Mesenchymal stem cell (in vitro differentiated cells and primary cell): ENCODE measurements around the gene OR6K2.

Experiments
- DNase-seq: peaks from one replicate; pipeline ENCODE4 v3.0.0-alpha.2; 2013
- H2AFZ ChIP-seq: one replicate; pipeline ENCODE4 v1.6.1; 2013; ENCODE audit warnings: low read depth, mild to moderate bottlenecking, control low read depth, inconsistent platforms, low read length, moderate library complexity
- H2AK5ac ChIP-seq: 2 replicates; pipeline ENCODE4 v1.6.1; 2013; ENCODE audit warnings: low read length, moderate library complexity, mild to moderate bottlenecking, inconsistent platforms; ENCODE audit not compliant: severe bottlenecking
- H2BK120ac ChIP-seq: one replicate; pipeline ENCODE4 v1.6.1; 2013; ENCODE audit warnings: low read depth, mild to moderate bottlenecking, inconsistent platforms, low read length, moderate library complexity
- H2BK12ac ChIP-seq, 2 experiments: one replicate each; pipeline ENCODE4 v1.6.1; 2013; ENCODE audit warnings: inconsistent platforms in 2 of 2, low read length in 2 of 2, mild to moderate bottlenecking in 2 of 2, moderate library complexity in 2 of 2, control low read depth in 1 of 2
- H2BK15ac ChIP-seq: one replicate; pipeline ENCODE4 v1.6.1; 2013; ENCODE audit warnings: mild to moderate bottlenecking, low read depth, inconsistent platforms; ENCODE audit not compliant: poor library complexity, severe bottlenecking
- H2BK5ac ChIP-seq: 2 replicates; pipeline ENCODE4 v1.6.1; 2013; ENCODE audit warnings: low read depth, mild to moderate bottlenecking, low read length, control low read depth, inconsistent platforms; ENCODE audit not compliant: poor library complexity, severe bottlenecking
- H3K14ac ChIP-seq, 2 experiments: one replicate each; pipeline ENCODE4 v1.6.1; 2013; ENCODE audit warnings: inconsistent platforms in 2 of 2, low read length in 2 of 2, control low read depth in 1 of 2, mild to moderate bottlenecking in 1 of 2, moderate library complexity in 1 of 2
- H3K18ac ChIP-seq, 2 experiments: one replicate each; pipeline ENCODE4 v1.6.1; 2013; ENCODE audit warnings: inconsistent platforms in 2 of 2, low read length in 2 of 2, control low read depth in 1 of 2, low read depth in 1 of 2, mild to moderate bottlenecking in 1 of 2
- H3K23ac ChIP-seq, 2 experiments: one replicate each; pipeline ENCODE4 v1.6.1; 2013; ENCODE audit warnings: inconsistent platforms in 2 of 2, low read length in 2 of 2, mild to moderate bottlenecking in 2 of 2, moderate library complexity in 2 of 2, control low read depth in 1 of 2
- H3K27ac ChIP-seq: 2 replicates; pipeline ENCODE4 v1.5.1; 2013; ENCODE audit warnings: mild to moderate bottlenecking, moderate library complexity, low read length, control low read depth, inconsistent platforms; ENCODE audit not compliant: poor library complexity, severe bottlenecking
- H3K27me3 ChIP-seq, 2 experiments: 2 replicates each; pipeline versions ENCODE4 v1.6.1 to v1.7.0; 2013; ENCODE audit warnings: low read length in 2 of 2, mild to moderate bottlenecking in 2 of 2, moderate library complexity in 2 of 2, control low read depth in 1 of 2, inconsistent platforms in 1 of 2; ENCODE audit not compliant: control insufficient read depth in 1 of 2, insufficient read depth in 1 of 2
- H3K36me3 ChIP-seq, 2 experiments: 2 replicates each; pipeline versions ENCODE4 v1.6.1 to v1.7.0; 2013; ENCODE audit warnings: low read length in 2 of 2, control low read depth in 1 of 2, inconsistent platforms in 1 of 2, low read depth in 1 of 2, mild to moderate bottlenecking in 1 of 2; ENCODE audit not compliant: insufficient read depth in 2 of 2, control insufficient read depth in 1 of 2
- H3K4ac ChIP-seq, 2 experiments: one replicate each; pipeline ENCODE4 v1.6.1; 2013; ENCODE audit warnings: inconsistent platforms in 2 of 2, low read length in 2 of 2, mild to moderate bottlenecking in 2 of 2, moderate library complexity in 2 of 2, control low read depth in 1 of 2, low read depth in 1 of 2
- H3K4me1 ChIP-seq: 2 replicates; pipeline ENCODE4 v1.6.1; 2013; ENCODE audit warnings: low read depth, low read length, control low read depth; ENCODE audit not compliant: control insufficient read depth, insufficient read depth
- H3K4me2 ChIP-seq: 2 replicates; pipeline ENCODE4 v1.6.1; 2013; ENCODE audit warnings: low read length, mild to moderate bottlenecking, inconsistent platforms; ENCODE audit not compliant: poor library complexity, severe bottlenecking
- H3K4me3 ChIP-seq, 2 experiments: 2 replicates each; pipeline versions ENCODE4 v1.5.1 to v1.7.0; 2013; ENCODE audit warnings: low read length in 2 of 2, mild to moderate bottlenecking in 2 of 2, control low read depth in 1 of 2, low read depth in 1 of 2; ENCODE audit not compliant: insufficient read depth in 1 of 2
- H3K79me1 ChIP-seq: replicated peaks from 2 replicates; pipeline ENCODE4 v1.6.1; 2013; ENCODE audit warnings: mild to moderate bottlenecking, control low read depth, low read length, inconsistent platforms; ENCODE audit not compliant: poor library complexity, severe bottlenecking
- H3K9ac ChIP-seq: 2 replicates; pipeline ENCODE4 v1.7.0; 2013; ENCODE audit warnings: mild to moderate bottlenecking, low read length, moderate library complexity
- H3K9me3 ChIP-seq: 2 replicates; pipeline ENCODE4 v1.7.0; 2013; ENCODE audit warnings: mild to moderate bottlenecking, low read length; ENCODE audit not compliant: control insufficient read depth
- H4K8ac ChIP-seq: one replicate; pipeline ENCODE4 v1.6.1; 2013; ENCODE audit warnings: inconsistent platforms, mild to moderate bottlenecking, low read length, moderate library complexity
- H4K91ac ChIP-seq: one replicate; pipeline ENCODE4 v1.6.1; 2013; ENCODE audit warnings: mild to moderate bottlenecking, low read length, inconsistent platforms
- WGBS: methylation state at CpG from one replicate; pipeline ENCODE4 v1.1.7; 2013; ENCODE audit warnings: mixed read lengths; 5-methylcytosine and 5-hydroxymethylcytosine counted together

The OR6K2 gene

DNA sequence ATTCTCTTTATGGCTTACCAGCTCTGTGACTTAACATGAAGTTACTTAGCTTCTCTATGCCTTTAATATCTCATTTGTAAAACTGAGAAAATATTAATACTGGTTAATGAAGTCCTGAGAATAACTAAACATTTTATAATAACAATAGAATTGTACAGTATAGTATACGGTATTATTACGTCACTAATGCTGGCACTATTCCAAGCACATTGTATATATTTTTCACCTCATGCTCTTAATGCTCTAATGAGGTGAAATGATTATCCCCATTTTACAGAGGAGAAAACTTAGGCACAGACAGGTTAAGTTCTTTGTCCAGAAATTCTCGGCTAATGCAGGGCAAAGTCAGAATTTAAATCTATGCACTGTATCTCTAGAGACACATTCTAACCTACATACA, 19.2 kb upstream of the OR6K2 start:
- no peak overlapping the region for H3K4ac ChIP-seq
- no peaks in the 10 kb centered on the region for H3K9me3 ChIP-seq
- H3K4me1 ChIP-seq, result no peaks in the 10 kb centered on the region
- no peak overlapping the region for H2BK12ac ChIP-seq
- H2AK5ac ChIP-seq, result no peak overlapping the region
- no peak overlapping the region for H4K8ac ChIP-seq
- no peak for DNase-seq
- H4K91ac ChIP-seq, result no peak overlapping the region
- no peak overlapping the region for H2BK5ac ChIP-seq
- H2BK120ac ChIP-seq, result no peak overlapping the region
- H3K36me3 ChIP-seq, result no peaks in the 10 kb centered on the region
- H3K18ac ChIP-seq, result no peak overlapping the region
- H3K23ac ChIP-seq, result no peak overlapping the region
- H3K27me3 ChIP-seq, result no peaks in the 10 kb centered on the region
- no peaks in the 10 kb centered on the region for H3K79me1 ChIP-seq
- no peak overlapping the region for H2AFZ ChIP-seq
- H3K4me2 ChIP-seq, result no peak overlapping the region
- H2BK15ac ChIP-seq, result no peak overlapping the region
- no peak overlapping the region for H3K14ac ChIP-seq
- 100% methylated on average over 1 of the region's 3 CpGs for whole genome bisulfite sequencing
- H3K4me3 ChIP-seq, result no peak overlapping the region
- H3K9ac ChIP-seq, result no peak overlapping the region
- no peak overlapping the region for H3K27ac ChIP-seq

DNA sequence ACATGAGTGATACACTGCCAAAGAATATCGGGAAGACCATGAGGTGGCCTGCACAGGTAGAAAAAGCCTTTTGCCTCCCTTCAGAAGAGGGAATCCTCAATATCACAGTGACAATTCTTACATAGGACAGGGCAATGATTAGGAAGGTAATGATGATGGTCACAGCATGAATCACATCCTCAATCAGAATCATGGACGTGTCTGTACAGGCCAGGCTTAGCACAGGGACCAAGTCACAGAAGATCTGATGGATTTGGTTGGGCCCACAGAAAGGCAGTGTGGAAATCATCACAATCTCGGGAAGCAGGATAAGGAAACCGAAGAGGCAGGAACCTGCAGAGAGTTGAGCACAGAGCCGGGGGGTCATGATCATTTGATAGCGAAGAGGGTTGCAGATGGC, 16.9 kb upstream of the OR6K2 start:
- H3K4ac ChIP-seq, result no peak overlapping the region
- 75% methylated on average over 6 of the region's 6 CpGs for WGBS
- no peak overlapping the region for H3K18ac ChIP-seq
- no peak overlapping the region for H3K4me3 ChIP-seq
- H3K23ac ChIP-seq, result no peak overlapping the region
- no peak overlapping the region for H3K14ac ChIP-seq
- H3K27ac ChIP-seq, result no peak overlapping the region
- H2BK120ac ChIP-seq, result no peak overlapping the region
- DNase-seq, result no peak
- no peaks in the 10 kb centered on the region for H3K79me1 ChIP-seq
- H4K8ac ChIP-seq, result no peak overlapping the region
- no peak overlapping the region for H2BK12ac ChIP-seq
- no peak overlapping the region for H4K91ac ChIP-seq
- no peak overlapping the region for H2BK5ac ChIP-seq
- H3K4me1 ChIP-seq, result no peaks in the 10 kb centered on the region
- H3K9ac ChIP-seq, result no peak overlapping the region
- no peaks in the 10 kb centered on the region for H3K9me3 ChIP-seq
- no peak overlapping the region for H3K4me2 ChIP-seq
- no peak overlapping the region for H2BK15ac ChIP-seq
- H2AK5ac ChIP-seq, result no peak overlapping the region
- no peaks in the 10 kb centered on the region for H3K36me3 ChIP-seq
- no peaks in the 10 kb centered on the region for H3K27me3 ChIP-seq
- H2AFZ ChIP-seq, result no peak overlapping the region

DNA sequence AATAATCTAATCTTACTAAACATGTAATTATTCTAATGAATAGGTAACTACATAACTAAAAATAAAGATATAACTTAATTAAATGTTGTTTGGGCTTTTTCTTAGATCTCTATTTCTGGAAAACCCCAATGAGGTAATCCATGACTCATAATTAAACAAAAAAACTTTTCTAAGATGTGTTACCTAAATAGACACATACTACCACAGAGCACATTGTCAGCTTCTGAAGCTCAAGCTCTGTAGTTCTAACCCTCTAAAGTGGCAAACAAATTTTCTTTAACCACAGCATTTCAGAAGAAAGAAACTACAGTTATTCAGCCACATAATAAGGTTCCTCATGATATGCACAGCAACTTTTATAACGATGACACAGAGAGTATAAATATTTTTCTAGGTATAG, 15.9 kb upstream of the OR6K2 start:
- no peak for DNase-seq
- no peak overlapping the region for H4K91ac ChIP-seq
- no peaks in the 10 kb centered on the region for H3K27me3 ChIP-seq
- no peak overlapping the region for H3K14ac ChIP-seq
- no peaks in the 10 kb centered on the region for H3K4me1 ChIP-seq
- no peak overlapping the region for H2BK12ac ChIP-seq
- H2BK5ac ChIP-seq, result no peak overlapping the region
- H3K27ac ChIP-seq, result no peak overlapping the region
- no peak overlapping the region for H3K23ac ChIP-seq
- H3K36me3 ChIP-seq, result no peaks in the 10 kb centered on the region
- no peak overlapping the region for H3K9ac ChIP-seq
- no peak overlapping the region for H2BK120ac ChIP-seq
- H3K79me1 ChIP-seq, result no peaks in the 10 kb centered on the region
- H2AFZ ChIP-seq, result no peak overlapping the region
- WGBS, result no CpG with 5 or more reads among the region's 1 CpG
- no peak overlapping the region for H3K4ac ChIP-seq
- no peaks in the 10 kb centered on the region for H3K9me3 ChIP-seq
- H3K4me2 ChIP-seq, result no peak overlapping the region
- H4K8ac ChIP-seq, result no peak overlapping the region
- no peak overlapping the region for H3K18ac ChIP-seq
- H2AK5ac ChIP-seq, result no peak overlapping the region
- no peak overlapping the region for H2BK15ac ChIP-seq
- H3K4me3 ChIP-seq, result no peak overlapping the region

DNA sequence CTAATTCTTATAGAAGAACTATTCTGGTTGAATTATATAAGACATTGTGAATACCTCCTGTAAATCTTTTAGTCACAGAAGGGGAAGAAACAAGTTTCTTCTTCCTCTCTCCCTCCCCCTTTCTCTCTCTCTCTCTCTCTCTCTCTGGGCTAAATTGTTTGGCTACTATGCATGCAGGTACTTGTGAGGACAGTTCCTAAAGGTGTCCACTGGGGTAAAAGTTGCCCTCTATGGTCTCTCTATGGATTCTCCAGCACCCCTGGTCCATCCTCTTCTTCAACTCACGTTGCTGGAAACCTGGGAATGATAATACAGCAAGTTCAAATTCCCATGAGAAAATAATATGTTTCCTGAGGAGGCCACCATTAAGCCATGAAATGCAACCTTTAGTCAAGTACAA, 14.3 kb upstream of the OR6K2 start:
- H2BK15ac ChIP-seq, result no peak overlapping the region
- H3K9me3 ChIP-seq, result no peaks in the 10 kb centered on the region
- WGBS, result no CpG with 5 or more reads among the region's 1 CpG
- no peak overlapping the region for H3K9ac ChIP-seq
- H3K4me1 ChIP-seq, result no peaks in the 10 kb centered on the region
- H3K27me3 ChIP-seq, result no peaks in the 10 kb centered on the region
- H2BK120ac ChIP-seq, result no peak overlapping the region
- no peak overlapping the region for H3K23ac ChIP-seq
- no peak for DNase-seq
- H3K4me3 ChIP-seq, result no peak overlapping the region
- no peaks in the 10 kb centered on the region for H3K36me3 ChIP-seq
- H3K18ac ChIP-seq, result no peak overlapping the region
- no peak overlapping the region for H3K4me2 ChIP-seq
- H4K91ac ChIP-seq, result no peak overlapping the region
- no peak overlapping the region for H4K8ac ChIP-seq
- H3K14ac ChIP-seq, result no peak overlapping the region
- no peak overlapping the region for H3K4ac ChIP-seq
- no peak overlapping the region for H2AK5ac ChIP-seq
- H2BK5ac ChIP-seq, result no peak overlapping the region
- no peak overlapping the region for H2BK12ac ChIP-seq
- no peak overlapping the region for H2AFZ ChIP-seq
- no peaks in the 10 kb centered on the region for H3K79me1 ChIP-seq
- H3K27ac ChIP-seq, result no peak overlapping the region
